GM12872 (cell line): ENCODE data around the gene COX15.

Source experiments
- CTCF ChIP-seq: IDR thresholded peaks from 3 replicates; pipeline ENCODE4 v1.5.1; 2011; ENCODE audit warnings: low read depth, mild to moderate bottlenecking, low read length, moderate library complexity; ENCODE audit not compliant: insufficient read depth

Gene COX15

DNA sequence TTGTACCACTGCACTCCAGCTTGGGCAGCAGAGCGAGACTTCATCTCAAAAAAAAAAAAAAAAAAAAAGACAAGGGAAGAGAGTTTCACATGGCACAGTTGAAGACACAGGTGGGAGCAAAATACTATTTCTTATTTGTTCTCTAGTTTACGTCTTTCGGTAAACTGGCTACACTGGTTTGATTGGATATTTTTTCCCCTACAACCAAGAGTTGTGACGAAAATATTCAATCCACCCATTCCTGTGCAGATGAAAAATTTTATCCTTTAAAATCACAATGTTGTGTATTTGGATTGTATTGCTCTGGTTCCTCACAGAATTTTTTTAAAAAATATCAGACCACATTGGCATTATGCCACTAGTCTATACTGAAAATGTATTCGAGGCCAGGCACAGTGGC is 36.0 kb upstream of the COX15 start:
- no peak for TF ChIP-seq CTCF

DNA sequence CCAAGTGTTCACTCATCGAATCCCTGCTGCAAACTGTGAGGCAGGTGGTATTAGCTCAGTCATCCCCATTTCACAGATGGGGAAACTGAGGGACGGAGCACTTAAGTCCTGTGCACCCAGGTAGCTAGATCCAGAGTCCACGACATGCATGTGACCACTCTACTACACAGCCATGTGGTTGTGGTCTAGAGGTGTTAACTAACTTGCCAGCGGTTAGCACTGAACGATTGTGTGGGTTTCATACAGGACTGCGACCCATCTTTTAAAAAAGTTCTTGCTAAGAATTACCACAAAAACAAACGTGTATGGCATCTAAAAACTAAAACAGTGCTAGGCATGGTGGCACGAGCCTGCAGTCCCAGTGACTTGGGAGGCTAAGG is 34.4 kb upstream of the COX15 start:
- TF ChIP-seq CTCF, result no peak

- TF ChIP-seq CTCF, result no peak
Observed at GRCh38 chr10:99765672-99766301, 33.9 kb upstream of the COX15 start.

GRCh38 chr10:99761365-99761764 is 29.4 kb upstream of the COX15 start:
- TF ChIP-seq CTCF, result no peak

DNA sequence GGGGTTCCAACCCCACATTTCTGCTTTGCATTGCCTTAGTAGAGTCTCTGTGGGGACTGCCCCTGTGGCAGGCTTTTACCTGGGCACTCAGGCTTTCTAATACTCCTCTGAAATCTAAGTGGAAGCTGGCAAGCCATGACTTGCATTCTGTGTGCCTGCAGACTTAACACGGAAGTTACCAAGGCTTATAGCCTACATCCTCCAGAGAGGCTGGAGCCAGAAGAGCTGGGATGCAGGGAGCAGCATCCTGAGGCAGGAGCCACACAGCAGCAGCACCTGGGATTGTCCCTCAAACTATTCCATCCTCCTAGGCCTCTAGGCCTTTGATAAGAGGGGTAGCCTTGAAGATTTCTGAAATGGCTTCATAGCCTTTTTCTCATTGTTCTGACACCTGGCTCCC is 28.4 kb upstream of the COX15 start:
- TF ChIP-seq CTCF, result no peak

DNA sequence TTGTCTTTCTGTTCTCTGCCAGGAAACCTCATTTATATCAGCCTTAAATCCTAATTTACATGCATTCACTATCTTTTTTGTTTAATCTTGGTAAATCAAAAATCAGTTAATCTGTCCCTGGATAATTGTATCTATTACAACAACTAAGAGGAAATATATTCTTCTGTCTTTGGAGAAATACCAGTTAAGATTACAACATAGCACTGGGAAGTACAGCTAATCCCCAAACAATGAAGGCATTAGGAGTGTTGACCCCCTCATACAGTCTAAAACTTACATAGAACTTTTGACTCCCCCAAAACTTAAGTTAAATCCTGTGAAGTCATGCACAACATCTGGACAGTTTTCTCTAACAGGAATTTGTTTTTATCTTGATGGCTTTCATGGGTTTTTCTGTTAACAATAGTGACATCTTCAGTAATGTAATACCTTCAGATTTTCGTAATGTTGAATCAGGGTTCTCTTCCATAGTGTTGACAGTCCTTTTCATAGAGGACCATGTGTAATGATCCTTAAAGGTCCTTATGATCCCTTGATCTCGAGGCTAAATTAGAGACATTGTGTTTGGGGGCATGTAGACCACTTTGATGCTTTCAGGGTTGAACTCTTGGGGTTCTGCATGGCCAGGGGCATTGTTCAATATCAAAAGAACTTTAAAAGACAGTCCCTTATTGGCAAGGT is 26.4 kb upstream of the COX15 start:
- TF ChIP-seq CTCF, result no peak

- no peak for TF ChIP-seq CTCF
Observed at GRCh38 chr10:99756159-99756558, 24.2 kb upstream of the COX15 start.
